Stimulated activated CD4-positive, alpha-beta T cell treated with anti-CD3 and anti-CD28 coated beads, Interleukin-1b, Interleukin-23, amount 100 ng/mL, for 24 hours (primary cell): Measurements from ENCODE around the gene CALN1.

ENCODE experiments used
- DNase-seq, 4 experiments: peaks; one replicate each; pipeline ENCODE4 v3.0.0-alpha.2; 2020; ENCODE audit warnings: low read depth in 4 of 4, low spot score in 1 of 4

The CALN1 gene

DNA sequence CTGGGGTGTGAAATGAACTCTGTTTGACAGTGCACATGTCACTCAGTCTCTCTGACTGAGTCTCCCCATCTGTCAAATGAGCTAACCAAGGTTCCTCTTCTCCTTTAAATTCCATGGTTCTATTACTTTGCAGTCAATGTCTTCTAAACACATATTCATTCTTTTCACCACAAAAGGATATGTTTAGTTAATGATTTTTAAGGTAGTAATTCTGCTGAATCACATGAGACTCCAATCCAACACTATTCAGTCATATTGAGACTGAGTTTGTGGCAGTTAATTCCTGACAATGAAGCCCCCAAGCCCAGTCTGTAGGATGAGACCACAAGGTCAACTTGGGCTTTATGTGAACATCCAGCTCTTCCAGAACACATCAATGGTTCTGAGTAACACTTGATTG, 85.3 kb downstream of the CALN1 start:
- no peak for DNase-seq

DNA sequence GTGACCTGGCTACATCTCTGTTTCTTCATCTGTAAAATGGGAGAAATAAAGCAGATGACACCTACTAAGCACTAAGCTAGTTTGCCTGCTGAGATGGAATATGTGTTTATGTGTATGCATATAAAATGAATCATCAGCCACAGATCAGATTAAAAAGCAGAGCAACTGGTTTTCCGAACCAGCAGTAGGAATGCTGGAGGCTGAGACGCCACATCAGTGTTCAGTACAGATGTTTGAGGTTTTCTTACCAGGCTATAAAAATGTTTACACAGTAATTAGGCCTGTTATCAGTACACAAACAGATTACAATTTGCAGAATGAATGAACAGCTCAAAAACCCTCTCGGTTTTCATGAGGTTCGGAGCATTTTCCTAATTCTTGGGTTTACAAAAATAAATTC, 85.8 kb downstream of the CALN1 start:
- DNase-seq: no peak

DNA sequence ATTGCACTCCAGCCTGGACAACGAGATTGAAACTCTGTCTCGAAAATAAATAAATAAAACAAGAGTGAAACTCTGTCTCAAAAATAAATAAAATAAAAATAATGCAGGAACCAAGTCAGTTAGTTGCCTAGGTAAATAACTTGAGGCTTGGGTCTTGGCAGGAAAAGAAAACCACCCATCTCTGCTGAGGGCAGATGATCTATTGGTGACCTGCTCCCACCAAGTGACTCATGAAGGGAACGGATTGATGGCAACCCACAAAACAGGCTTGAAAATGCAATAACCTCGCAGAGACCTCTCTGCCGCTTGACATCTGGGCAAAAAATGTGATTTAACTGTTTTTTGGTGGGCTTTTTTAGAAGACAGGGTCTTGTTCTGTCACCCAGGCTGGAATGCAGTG, 86.6 kb downstream of the CALN1 start:
- no peak for DNase-seq

DNA sequence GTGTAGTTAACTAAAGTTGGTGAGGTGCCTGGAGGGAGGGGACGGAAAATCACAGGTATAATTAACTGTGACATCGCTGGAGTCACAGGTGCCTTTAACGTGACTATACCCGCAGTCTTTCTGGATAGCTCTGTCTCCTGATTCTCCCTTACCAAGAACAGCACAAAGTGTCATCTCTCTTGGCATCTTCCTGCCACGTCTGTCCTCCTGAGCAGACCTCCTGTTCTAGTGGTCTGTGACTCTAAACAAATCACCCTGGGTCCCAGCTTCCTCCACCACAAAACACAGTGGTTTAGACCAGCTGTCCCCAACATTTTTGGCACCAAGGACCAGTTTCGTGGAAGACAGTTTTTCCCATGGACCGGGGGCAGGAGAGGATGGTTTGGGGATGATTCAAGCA, 90.5 kb downstream of the CALN1 start:
- no peak for DNase-seq

DNA sequence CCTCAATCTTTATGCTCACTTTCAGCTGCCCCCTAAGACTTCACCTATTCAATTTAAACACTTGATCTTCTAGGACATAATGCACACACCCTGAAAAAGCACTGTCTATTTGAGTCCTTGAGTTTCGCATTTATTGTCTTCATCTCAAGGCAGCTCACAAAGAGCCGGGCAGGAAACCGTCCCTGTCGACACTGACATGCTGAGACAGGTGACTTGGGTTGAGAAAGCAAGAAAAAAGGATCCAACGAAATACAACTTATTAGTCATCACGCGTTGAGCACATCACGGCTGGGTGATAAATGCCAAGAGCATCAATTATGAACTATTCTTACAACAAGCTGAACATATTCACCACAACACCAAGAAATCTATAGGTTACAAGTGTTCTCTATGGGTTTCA, 91.1 kb downstream of the CALN1 start:
- no peak for DNase-seq

DNA sequence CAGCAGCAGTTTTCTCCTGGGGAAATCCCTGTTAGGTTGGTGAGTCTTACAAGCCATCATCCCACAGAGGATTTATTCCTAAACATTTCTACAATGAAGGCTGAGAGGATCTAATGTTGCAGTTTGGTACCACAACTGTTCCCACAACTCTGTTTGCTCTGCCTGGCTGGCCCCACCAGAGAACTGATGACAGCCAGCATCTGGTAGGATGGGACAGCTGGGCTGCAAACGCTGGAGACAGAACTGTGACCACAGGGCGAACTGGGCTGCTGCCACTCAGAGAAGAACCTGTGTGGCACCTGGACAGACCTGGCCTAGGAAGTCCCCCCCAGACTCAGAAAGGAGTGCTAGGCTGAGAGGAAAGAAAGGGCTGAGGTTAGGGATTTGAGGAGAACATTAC, 94.8 kb downstream of the CALN1 start:
- DNase-seq: no peak

DNA sequence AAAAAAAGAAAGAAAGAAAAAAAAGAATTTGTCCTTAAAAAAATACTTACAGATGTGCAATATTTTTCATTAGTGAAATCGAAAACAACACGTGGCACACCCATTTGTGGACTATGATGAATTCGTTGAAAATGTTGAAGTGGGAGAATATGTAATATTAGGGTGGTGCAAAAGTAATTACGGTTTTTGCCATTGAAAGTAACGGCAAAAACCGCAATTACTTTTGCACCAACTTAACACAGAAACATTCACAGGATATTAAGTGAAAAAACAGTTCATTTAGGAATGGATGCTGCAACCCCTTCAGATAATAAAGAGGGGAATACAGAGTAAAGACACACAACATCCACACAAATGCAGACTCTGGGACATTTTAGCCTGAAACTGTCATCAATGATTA, 96.0 kb downstream of the CALN1 start:
- DNase-seq: no peak

DNA sequence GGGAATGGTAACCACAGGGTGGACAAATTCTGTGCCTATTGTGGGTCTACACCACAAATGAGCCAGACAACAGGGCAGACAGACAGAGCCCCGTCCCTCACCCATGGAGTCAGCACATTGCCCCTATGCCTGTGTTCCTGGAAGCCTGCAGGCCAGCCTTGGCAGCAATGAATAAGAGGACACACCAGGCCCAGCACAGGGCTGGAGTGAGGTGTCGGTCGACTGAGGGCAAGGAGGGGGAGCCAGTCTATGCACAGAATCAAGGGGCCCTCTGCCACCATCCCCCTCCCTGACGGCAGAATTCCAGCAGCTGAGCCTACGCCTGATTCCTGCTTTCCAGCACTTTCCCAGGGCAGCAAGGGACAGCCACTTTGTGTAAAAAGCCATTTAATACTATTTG, 98.2 kb downstream of the CALN1 start:
- no peak for DNase-seq

DNA sequence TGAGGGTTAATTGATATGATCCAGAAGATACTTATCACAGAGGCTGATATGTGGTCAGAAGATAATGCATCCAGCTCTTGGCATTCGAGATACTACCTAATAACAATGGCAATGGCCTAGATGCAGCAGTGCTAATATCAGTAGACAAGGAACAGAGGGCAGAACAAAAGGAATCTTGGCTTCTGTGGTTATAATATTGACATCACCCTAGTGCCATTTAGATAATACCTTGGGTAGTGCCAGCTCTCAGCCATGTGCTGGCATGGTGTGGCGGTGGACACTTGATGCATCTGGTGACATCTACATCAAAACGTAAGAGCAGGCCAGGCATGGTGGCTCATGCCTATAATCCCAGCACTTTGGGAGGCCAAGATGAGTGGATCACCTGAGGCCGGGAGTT, 101.8 kb downstream of the CALN1 start:
- DNase-seq: no peak

DNA sequence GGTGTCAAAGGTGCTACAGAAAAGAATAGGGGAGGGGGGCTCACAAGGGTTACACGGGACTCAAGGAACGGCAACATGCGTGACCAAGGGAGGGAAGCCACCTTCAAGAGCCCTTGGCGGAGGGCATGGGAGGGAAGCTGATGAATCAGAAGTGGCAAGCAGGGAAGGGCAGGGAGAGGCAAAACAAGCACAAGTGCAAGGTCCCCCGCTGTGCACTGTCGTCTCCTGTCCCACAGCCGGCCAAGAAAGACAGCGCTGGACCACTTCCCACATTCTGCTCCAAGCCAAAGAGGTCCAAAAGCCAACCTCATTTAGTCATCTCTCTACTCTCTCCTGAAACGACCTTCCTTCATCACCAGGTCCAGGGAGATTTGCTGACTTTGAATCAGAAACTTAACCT, 102.7 kb downstream of the CALN1 start:
- DNase-seq: no peak

DNA sequence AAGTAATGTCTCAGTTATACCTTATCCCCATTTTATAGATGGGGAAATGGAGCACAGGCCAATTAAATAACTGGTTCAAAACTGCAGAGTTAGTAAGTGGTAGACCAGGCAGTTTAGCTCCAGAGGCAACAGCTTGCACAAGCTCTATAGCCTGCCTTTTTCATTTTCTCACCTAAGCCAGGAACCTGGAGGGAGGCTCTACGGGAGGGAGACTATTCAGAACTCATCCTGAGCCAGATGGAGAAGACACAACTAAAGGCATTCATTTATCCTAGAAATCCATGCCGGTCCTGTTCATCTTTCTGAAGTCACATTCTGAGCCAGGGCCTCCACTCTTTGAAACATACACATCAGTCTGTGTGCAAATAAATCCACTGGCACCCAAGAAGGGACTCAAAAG, 103.2 kb downstream of the CALN1 start:
- no peak for DNase-seq

DNA sequence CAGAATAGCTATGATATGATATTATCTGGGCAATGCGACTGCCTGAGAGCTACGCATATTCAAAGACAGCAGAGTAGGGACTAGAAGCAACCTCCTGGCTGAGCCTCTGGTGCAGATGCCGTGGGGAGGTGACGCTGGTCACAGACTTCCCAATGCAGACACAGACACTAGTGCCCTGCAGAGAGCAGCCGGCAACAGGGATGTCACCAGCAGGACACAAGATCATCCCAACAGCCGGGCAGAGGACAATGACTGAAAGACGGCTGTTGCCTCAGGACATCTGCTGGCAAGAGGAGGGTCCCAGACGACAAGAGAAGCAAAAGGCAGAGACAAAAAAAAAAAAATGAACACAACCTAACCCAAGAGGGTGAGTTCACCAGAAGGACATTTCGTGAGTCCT, 104.6 kb downstream of the CALN1 start:
- DNase-seq: no peak

DNA sequence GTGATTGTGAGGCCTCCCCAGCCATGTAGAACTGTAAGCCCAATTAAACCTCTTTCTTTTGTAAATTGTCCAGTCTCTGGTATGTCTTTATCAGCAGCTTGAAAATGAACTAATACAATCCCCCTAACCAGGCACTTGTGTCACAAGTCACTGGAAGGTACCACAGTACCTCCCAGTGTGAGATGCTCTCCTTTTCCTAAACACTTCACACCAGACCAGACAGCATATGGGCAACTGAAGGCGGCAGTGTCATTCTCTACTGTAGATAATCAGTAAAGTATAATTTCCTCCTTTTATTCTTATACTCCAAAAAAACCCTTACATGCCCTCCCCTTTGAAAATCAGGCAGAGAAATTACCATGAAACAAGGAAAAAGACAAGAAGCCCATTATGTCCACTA, 113.2 kb downstream of the CALN1 start:
- no peak for DNase-seq

DNA sequence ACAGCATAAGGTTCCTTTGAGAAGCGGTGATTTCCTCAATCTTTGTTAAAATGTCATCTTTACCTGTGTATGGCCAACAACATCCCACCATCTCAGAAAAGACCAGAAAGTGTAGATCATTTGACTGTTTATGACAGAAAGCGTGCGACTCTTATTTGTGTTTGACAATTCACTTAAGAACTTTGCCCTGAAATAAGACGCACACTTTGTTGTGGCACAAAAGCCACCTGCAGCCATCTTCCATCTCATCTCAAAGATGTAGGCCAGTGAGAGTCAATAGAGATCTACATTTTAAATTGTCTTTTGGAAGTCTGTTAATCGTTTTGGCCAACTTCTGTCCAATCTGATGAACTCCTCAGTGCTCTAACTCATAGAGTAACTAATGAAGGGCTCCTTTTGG, 114.0 kb downstream of the CALN1 start:
- no peak for DNase-seq

DNA sequence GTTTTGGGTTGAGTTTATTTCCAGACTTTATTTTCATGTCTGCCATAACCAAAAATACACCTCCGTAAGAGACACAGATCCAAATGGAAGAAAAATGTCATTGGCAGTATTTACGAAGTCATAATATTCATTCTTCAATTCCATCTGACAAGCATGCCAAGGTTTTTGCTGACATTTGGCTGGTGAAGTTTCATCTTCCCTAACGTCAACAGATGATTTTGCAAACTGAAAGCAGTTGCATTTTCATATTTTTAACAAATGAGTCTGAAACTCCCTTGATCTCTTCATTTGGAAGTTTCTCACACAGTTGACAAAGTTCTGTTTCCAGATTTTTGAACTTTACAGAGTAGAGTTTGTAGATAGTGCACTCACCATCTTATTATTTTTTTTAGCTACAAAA, 114.5 kb downstream of the CALN1 start:
- no peak for DNase-seq

DNA sequence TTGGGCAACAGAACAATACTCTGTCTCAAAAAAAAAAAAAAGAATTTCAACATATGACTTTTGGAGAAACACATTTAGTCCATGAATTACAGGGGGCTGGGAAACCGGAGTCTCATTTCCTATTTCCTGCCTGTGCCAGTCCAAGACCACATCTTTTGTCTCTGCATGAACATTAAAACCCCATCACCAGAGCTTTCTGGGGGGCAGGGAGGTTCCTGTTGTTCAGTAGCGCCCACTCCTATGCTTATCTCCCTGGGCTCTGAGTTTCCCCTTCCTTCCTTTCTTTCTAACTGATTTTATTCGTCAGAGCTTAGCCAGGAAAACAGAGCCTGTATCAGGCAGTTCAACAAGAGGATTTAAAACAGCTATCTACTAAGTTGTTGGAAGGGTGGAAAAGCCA, 119.3 kb downstream of the CALN1 start:
- DNase-seq: no peak

DNA sequence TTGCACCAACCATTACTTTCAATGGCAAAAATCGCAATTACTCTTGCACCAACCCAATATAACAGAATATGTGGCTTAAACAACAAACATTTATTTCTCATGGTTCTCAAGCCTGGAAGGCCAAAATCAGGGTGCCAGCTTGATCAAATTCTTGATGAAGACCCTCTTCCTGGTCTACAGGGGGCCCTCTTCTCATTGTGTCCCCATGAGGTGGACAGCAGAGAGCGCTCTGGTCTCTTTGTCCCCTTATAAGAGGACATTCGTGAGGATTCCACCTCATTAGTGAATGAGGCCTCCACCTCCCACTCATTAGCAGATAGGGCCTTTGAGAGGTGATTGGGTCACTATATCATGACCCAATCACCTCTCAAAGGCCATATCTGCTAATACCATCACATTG, 120.0 kb downstream of the CALN1 start:
- DNase-seq: no peak

DNA sequence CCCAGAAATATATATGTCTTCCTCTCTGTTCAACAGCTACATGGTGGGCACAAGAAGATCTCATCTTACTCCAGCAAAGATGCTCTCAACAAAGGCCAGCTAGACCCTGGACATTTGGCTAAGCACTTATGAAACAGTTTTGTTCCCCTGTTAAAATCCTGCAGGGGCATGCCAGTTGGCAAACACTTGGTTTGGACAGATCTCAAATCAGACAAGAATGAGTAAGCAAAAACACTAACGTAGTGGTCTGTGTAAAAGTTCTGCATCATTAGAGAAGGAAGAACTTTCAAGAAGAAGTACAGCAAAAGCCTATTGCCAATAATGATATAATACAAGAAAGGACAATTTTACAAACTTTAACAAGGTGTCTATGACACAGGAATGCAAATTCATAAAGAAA, 125.6 kb downstream of the CALN1 start:
- DNase-seq: no peak

DNA sequence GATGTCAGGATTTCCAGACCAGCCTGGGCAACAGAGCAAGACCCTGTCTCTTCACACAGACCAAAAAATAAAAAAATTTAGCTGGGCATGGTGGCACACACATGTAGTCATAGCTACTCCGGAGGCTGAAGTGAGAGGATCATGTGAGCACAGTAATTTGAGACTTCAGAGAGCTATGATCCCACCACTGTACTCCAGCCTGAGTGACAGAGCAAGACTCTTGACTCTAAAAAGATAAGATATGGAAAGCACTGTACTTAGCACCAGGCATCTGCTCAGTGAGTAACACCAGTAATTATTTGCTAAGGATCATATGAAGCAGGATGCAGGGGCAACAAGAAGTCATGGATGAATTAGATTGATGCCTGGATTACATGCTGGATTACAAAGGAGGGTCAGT, 128.8 kb downstream of the CALN1 start:
- no peak for DNase-seq

DNA sequence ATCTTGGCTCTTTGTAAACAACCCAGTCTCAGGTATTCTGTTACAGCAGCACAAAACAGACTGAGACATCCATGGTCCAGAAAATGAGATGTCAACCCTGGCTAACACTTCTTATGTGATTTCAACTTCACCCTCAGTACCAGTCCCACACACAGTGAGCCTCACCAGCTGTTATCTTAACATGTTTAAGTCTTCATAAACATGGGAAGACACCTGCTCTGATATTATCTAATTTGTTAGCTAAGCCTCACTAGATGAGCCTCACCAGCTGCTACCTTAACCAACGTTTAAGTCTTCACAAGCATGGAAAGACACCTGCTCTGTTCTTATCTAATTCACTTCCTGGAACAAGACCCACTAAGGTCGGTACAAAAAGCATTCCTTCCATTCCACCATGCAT, 130.8 kb downstream of the CALN1 start:
- no peak for DNase-seq

DNA sequence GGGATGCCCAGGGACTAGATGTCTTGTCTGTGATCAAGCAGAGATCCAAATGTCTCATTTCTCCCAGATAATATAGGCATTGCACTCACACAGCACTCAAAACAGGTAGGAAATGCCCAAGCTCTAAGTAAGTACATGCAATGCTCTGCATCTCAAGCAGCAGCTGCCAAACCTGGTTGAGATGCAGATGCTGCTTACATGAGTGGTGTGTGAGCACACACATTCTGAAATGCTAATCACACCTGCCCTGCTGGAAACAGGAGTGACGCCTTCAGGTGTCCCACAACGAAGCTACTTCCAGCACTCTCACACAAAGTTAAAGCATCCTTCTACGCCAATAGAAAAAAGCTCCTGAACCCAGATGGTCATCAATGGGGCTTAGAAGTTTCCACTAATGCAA, 132.9 kb downstream of the CALN1 start:
- no peak for DNase-seq

DNA sequence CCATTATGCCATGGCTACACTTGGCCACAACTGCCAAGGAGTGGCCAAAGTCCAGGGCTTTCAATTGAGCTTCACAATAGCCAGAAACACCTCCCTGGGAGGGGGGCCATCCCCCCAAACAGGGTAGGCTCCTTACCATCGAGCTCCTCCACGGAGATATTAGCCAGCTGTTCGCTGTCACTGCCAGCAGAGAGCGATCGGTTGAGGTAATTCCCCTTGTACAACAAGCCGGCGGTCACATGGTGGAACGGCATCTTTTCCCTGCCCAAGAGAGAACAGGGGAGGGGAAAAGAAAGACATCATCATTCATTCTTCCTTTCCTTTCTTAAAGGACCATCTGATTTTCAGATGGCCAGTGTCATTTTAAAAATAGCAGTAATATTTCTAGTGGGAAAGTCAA, 133.6 kb downstream of the CALN1 start:
- DNase-seq: no peak

DNA sequence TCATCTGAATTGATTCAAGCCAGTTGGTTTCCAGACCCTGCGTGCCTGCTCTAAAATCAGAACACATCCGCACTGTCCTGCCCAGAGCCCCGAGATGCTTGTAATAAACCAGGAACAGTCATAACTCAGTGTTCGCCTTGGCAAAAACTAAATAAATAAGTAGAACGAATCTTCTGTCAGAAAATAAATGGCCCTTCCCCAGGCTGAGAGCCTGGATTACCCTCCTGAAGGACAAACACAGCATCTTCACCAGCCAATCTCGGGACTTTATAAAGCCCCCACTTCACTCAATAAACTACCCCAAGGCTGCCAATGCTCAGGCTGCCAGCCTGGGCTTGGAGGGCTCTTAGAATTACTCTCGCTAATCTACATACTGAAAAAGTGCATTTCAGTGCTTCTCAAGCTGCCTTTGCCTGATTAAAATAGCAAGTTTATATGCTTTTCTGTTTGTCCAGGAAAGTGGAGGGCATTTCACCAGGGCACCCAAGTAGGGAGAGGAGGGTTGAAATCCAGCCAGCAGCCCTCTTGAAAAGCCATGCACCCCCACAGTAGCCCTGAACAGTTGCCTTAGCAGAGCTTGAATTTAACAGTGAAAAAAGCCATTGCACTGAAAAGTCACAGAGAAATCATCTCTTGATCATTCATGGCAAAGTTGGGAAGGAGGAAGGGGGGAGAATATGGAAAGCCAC, 136.6 kb downstream of the CALN1 start:
- DNase-seq: no peak

DNA sequence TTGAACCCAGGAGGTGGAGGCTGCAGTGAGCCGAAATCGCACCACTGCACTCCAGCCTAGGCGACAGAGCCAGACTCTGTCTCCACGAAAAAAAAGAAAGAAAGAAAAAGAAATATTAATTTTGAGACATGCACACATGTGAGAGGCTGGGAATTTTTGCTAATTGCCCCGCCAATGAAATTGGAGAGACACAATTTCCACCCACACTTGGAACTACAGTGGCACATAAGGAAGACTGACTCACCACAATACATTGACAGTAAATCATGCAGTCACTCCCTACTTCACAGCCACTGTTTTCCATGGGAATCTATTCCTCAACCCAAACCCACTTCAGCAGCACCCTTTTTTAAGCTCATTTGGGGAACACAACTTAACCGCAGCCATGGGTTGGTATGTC, 139.7 kb downstream of the CALN1 start:
- DNase-seq: no peak
